NAMALWA (cell line): ENCODE data around the gene LENG8.

Source experiments
- DNase-seq: peaks from one replicate; pipeline ENCODE4 v3.0.0-alpha.2; 2015; ENCODE audit warnings: low spot score

The LENG8 gene

GRCh38 chr19:54424201-54424600, 24.8 kb upstream of the LENG8 start:
- no peak for DNase-seq

GRCh38 chr19:54424660-54425381, 24.2 kb upstream of the LENG8 start:
- no peak for DNase-seq

GRCh38 chr19:54425382-54425723, 23.6 kb upstream of the LENG8 start:
- no peak for DNase-seq

GRCh38 chr19:54426291-54426931, 22.6 kb upstream of the LENG8 start:
- no peak for DNase-seq

GRCh38 chr19:54427586-54427985, 21.4 kb upstream of the LENG8 start:
- DNase-seq, result no peak

GRCh38 chr19:54428323-54429175, 20.4 kb upstream of the LENG8 start:
- no peak for DNase-seq

GRCh38 chr19:54429176-54429495, 19.9 kb upstream of the LENG8 start:
- no peak for DNase-seq

GRCh38 chr19:54429545-54430227, 19.3 kb upstream of the LENG8 start:
- no peak for DNase-seq

- peak; percentile 58 for DNase-seq
Measured at GRCh38 chr19:54430306-54431254, 18.4 kb upstream of the LENG8 start.

- no peak for DNase-seq
Measured at GRCh38 chr19:54431255-54431838, 17.7 kb upstream of the LENG8 start.

- DNase-seq, result no peak
Measured at GRCh38 chr19:54432144-54432738, 16.8 kb upstream of the LENG8 start.

GRCh38 chr19:54433697-54434096, 15.3 kb upstream of the LENG8 start:
- DNase-seq, result no peak

GRCh38 chr19:54434112-54434872, 14.7 kb upstream of the LENG8 start:
- no peak for DNase-seq

GRCh38 chr19:54434873-54435214, 14.2 kb upstream of the LENG8 start:
- DNase-seq, result no peak

GRCh38 chr19:54435551-54436016, 13.4 kb upstream of the LENG8 start:
- DNase-seq, result no peak

- no peak for DNase-seq
Measured at GRCh38 chr19:54436031-54436523, 12.9 kb upstream of the LENG8 start.

GRCh38 chr19:54436628-54437252, 12.3 kb upstream of the LENG8 start:
- no peak for DNase-seq

GRCh38 chr19:54439174-54439851, 9.7 kb upstream of the LENG8 start:
- peak; percentile 61 for DNase-seq

GRCh38 chr19:54440641-54441040, 8.4 kb upstream of the LENG8 start:
- no peak for DNase-seq
